GM21786 (cell line): ENCODE results near the gene PKP1.

ENCODE experiments used
- ATAC-seq: cut with Tn5 transposase; IDR thresholded peaks from one replicate; pipeline ENCODE4 v1.9.1; 2021; ENCODE audit not compliant: unreplicated experiment

Gene PKP1

DNA sequence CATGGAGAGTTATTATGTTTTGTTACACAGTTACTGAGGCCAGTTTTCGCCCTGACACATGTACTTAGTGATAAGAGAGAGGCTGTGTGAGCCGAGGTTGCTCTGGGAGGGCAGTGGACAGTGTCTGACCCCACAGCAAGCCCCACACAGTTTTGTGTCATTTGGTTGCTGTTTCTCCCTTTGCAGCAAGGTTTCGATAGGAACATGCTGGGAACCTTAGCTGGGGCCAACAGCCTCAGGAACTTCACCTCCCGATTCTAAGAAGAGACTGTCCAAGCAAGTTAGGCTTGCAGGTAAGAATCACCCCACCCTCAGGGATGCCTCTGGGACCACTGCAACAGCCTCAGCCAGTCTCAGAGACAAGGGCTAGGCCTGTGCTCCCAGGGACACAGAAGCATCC lies 45.3 kb downstream of the PKP1 start:
- no peak for ATAC-seq

DNA sequence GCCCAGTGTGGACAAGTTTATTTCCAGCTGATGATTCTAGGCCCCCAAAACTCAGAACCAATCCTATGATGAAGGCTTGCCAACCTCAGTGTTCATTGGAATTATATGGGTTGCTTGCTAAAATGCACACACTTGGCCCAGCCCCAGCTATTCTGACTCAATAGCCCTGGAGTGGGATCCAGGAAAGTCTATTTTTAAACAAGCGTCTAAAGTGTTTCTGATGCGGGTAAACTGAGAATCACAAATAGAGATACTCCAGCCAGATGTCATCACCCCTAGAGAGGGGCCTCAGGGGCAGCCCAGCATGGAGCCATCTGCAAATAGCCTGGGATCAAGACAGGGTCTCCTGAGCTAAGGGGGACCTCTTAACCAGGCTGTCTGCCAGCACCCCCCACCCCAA lies 46.0 kb downstream of the PKP1 start:
- no peak for ATAC-seq

DNA sequence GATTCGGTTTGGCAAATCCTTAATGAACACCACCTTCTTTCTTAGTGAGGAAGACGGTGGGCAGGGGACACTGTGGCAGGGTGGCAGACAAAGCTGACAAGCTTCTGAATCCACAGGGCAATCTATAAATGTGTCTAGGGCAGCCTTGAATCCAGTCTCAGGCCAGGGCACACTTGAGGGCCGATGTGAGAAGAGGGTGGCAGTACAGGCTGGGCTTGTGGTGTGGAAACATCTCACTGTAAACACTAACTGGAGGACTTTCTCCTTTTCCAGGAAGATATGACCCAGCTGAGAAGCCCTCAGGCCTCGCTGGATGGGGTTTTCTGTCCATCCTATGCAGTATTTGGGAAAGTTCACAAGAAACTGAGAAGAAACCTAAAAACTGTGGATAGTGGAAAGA lies 46.5 kb downstream of the PKP1 start:
- no peak for ATAC-seq

DNA sequence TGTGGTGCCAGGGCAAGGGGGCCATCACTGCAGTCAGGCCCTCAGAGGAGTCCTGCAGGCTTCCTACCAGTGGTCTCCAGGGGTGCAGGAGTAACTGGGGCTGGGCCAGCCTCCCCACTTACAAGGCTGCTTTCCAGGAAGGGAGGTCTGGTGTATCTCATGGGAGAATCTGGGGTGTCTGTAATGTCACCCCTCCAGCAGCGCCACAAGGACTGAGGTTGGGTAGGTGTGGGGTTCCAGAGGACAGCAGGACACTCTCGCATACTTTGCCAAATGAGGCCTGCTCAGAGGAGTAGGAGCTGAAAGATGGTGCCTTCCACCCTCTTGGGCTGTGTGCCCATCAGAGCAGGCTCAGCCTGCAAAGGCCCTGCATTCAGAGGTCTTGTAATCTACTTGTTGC lies 47.2 kb downstream of the PKP1 start:
- ATAC-seq: no peak

DNA sequence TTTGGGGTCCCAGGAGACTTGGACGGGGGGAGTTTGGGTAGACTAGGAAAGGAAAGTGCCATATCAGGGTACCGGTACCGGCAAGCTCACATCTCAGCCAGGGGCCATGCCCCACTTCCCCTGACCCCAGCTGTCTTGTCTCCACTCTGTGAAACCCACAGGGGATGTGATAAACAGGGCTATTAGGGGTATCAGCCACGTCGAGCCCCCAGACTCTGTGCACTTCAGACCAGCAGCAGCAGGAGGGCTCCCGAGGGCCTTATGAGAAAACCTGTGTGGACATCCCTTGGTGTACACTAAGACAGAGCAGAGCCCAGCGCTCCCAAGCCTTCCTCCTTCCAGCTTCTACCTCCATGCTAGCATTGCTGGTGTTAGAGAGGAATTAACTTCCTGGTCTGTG lies 47.9 kb downstream of the PKP1 start:
- no peak for ATAC-seq

DNA sequence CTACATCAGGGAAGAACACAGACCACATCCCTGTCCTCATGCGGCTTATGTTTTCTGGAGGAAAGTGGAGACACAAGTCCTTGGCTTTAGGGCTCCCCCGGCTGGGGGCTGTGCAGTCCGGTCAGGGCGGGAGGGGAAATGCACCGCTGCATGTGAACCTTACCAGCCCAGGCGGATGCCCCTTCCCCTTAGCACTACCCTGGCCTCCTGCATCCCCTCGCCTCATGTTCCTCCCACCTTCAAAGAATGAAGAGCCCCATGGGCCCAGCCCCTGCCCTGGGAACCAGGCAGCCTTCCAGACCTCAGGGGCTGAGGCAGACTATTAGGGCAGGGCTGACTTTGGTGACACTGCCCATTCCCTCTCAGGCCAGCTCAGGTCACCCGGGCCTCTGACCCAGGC lies 48.7 kb downstream of the PKP1 start:
- no peak for ATAC-seq

DNA sequence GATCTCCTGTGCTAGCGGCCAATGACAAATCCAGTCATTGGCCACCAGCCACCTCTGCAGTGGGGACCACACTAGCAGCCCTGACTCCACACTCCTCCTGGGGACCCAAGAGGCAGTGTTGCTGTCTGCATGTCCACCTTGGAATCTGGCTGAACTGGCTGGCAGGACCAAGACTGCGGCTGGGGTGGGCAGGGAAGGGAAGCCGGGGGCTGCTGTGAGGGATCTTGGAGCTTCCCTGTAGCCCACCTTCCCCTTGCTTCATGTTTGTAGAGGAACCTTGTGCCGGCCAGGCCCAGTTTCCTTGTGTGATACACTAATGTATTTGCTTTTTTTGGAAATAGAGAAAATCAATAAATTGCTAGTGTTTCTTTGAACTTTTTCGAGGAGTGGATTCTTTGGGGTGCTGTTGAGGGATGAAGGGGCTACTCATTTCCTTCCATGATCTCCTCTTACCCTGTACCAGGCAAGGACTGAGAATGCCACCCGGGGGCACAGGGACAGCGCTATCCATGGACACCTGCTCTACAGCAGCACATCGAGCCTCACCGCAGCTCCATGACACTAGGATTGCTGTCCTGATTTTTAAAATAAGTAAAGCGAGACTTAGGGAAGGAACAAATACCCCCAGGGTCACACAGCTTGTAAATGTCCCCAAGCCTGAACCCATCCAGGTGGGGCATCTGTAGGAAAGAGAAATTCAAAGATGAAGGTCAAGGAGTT lies 49.5 kb downstream of the PKP1 start:
- ATAC-seq: no peak

DNA sequence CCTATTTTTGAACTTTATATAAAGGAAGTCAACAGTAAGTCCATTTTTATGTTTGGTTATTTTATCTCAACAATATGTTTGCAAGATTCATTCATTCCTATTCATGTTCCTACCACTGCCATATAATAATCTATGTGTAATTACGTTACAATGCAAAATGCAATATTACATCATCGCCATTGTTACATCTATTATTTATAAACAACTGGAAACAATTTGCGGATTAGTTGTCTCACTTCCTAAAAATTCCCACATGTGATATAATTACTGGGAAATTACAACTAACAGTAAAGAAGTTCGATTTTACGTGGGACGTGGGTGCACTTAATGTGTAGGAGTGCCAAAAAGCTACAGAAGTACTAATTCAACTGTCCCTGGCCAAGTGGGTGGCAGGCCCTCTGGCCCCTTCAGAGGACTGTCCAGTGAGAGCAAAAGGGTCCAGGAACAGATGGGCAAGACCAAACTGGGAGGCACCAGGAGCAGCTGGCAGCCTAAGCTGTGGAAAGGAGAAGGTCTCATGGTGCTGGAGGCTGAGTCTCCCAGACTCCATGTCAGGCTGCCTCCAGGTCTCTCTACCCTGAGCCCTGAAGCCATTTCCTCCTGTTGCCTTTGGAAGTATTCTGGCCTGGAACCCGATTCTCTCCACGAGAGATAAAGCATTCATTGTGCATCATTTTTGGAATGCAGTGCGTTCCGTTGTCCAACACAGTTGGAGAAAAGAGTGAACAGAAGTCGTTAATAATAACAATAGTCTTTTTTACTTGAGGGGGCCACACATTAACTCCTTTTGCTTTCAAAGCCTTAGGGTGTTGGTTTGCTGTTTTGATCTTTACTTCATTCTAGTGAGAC lies 51.2 kb downstream of the PKP1 start:
- no peak for ATAC-seq

DNA sequence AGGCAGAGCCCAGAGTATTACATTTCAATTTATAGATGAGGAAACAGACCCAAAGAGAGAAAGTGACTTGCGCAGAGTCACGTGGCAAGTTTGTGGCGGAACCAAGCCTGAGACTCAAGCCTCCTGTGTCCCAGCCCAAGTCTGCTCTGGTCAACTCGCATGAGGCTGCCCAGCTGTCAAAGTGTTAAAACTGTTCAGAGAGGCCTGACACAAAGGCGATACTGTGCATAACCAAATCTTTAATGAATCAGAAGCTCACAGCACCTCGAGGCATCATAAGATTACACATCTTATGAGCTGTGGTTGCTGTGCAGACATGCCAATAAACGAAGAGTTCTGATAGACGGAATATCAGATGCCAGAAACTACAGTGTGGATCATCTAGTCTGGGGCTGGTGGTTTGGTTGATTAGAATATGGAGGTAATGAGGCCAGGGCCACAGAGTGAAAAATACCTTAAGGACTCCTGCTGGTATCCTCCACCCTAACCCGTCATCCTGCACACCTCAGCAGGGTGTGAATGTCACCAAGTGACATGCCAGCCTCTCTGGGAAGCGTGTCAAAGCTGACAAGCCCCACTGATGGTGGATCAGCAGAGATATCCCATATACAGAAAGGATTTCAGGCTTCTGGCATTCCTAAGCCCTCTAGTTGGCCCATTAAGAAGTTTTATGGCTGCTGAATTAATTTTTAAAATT lies 52.0 kb downstream of the PKP1 start:
- no peak for ATAC-seq

DNA sequence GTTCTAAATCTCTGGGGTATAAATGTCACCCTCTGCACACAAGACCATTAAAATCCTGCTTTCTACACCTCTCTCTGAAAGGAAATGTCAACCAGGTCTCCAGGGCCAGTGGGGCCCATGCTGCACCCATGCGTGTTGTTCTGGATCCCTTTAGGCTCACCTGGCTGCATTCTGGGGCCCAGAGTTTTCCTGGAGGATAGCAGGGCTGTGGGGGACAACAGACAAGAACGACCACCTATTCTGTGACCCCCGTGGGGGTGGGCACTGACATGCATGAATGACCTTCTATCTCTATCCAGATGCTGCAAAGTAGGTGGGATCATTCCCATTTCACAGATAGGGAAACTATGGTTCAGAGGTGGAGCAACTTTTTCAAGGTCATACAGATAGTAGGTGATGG lies 52.6 kb downstream of the PKP1 start:
- ATAC-seq: no peak

DNA sequence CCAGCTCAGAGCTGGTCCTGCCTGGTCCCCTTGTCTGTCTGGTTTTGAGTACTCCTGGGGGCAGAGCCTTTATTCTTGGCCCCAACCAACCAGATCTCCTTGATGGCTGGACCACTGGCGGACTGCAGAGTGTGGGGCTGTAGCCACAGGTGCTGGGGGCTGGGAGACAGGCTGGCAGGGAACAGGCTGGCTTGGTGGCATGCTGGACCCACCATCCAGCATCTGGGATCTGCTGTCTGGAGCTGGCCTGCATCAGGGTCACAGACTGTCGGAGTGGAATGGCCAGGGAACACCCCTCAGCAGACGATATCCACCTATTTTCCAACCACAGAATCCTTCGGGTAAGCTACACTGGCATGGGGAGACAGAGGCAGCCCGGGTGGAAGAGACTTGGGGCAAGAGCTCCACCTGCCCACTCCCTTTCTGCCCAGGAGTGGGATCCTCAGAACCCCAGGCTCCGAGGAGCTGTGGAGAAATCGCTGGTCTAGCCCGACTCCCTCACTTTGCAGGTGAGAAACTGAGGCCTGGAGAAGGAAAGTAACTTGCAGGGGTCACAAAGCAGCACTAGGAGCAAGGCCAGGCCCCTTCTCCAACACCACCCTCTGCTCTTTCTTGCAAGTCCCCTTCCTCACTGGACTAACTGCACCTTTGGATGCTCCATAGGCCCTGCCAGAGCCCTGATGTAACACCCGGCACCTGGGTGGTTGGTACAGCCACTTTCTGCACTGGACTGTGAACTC lies 53.6 kb downstream of the PKP1 start:
- no peak for ATAC-seq

DNA sequence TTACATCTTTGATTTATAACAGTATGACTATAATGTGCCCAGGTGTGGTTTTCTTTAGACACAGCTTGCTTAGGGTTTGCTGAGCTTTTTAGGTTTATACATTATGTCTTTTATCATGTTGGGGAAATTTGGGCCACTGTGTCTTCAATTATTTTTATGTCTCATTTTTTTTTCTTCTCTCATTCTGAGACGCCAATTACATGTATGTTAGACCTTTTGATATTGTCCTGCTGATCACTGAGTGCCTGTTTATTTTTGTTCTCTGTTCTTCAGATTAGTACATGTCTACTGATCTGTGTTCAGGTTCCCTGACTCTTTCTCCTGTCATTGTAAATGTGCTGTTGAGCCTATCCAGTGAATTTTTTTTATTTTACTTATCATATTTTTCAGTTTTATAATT lies 58.1 kb downstream of the PKP1 start:
- no peak for ATAC-seq

DNA sequence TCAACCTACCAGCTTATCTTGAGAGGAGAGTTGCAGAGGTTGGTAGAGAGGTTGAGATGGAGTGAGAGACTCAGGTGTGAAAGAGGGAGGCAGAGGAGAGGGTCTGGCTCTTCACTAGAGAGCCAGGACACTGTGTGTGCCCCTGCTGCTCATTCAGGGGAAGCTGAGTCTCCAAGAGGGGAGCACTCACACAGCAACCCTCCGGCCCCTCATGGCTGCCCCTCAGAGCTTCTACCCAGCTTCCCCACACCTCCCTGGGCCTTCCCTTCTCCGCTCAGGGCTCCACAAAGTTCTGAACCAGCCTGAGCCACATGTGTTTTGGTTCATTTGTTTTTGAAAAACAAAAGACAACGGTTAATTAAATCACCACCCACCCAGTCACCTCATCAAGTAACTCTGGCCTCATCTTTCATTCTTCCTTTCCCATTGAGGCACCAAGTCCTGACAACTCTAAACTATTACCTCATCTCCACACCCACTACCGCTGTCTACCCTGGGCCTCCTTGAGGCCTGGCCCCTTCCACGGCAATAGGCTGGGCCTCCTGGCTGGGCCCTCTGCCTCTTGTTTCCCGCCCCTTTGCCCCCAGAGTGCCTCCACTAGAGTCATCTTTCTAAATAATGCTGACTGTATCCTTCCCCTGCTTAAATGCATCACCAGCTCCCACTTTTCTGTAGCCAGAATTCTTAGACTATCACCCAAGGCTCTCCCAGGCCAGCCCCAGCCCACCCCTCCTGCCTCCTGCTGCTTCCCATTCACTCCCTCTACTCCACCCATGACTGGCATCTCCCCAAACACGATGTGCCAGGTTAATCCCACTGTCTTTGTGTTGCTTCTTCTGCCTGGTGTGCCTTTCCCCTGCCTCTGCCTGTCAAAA lies 61.1 kb downstream of the PKP1 start:
- no peak for ATAC-seq

DNA sequence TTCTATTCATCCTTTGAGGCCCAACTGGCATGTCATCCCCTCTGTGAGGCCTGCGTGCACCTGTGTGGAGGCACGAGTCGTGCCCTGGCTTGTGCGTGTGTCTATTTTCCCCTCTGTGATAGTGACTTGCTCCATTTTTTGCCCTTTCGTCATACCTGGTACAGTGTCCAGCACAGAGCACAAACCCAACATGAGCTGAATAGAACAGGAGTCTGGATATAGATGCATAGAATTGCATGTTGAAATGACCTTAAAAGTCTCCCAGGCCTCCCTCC lies 61.7 kb downstream of the PKP1 start:
- no peak for ATAC-seq

DNA sequence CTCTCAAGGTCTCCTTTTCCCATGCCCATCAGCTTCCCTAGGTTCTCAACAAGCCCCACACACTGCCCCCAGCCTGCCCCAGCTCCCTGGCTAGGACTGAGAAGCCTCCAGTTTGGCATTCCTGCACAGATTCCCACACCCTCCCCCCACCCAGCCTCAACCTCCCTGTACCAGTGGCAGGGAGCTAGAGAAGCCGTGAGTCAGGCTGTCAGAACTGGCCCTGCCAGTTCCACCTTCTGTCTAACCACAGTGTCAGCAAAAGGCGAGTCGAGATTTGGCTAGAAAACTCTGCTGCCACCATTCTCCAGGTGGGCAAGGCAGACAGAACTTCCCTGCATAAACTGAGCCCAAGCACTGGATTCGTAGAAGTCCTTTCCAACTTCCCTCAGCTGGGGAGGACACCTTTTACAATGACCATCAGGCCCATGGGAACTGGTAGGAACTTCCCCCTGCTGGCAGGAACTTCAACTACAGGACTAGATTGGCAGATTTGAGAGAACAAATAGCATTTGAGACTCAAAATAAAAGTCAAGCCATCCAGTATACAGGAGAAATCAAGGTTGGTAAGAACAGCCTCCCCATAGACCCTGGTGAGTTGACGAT lies 63.1 kb downstream of the PKP1 start:
- no peak for ATAC-seq

DNA sequence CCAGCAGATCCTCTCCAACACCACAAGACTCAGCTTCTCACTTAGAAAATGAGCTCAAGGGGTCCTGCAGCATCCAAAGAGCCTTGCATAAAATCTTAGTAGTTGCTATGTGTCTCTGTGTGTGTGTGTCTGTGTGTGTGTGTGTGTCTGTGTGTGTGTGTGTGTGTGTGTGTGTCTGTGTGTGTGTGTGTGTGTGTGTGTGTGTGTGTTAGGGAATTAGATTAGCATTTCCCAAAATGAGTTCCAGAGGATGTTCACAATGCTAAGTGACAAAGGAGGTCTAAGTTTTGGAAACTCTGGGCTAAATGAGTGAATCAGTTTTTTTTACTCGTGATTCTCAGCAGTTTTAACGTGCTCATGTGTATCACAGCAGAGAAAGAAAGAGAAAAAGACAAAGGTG lies 63.7 kb downstream of the PKP1 start:
- ATAC-seq: no peak

DNA sequence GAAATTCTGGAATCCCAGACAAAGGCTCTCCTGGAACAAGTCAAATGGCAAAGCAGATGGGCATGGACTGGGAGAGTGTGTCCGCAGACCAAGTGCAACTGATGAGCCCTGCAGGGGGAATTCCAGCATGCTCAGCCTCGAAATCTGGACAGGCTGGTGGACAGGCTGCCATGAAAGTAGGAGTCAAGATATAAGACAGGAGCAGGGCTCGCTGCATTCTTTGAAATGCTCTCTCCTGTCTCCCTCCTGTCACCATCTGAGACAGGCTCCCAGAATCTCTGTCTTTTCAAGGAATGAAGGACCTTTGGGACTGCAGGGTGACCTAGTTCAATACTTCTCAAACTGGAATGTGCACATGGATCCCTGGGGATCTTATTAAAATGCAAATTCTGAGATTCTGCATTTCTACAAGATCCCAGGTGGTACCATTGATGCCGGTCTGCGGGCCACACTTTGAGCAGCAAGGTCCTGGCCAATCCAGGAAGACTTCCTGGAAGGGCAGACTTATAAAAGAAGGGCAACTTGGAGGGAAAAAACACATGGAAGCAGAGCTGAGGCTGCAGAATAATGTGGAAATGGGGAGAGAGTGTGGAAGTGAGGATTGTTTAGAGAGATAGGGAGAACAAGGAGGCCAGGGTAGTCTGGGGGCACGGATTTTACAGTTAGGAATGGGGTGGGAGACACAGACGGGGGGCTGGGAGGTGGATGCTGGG lies 64.3 kb downstream of the PKP1 start:
- ATAC-seq: no peak

DNA sequence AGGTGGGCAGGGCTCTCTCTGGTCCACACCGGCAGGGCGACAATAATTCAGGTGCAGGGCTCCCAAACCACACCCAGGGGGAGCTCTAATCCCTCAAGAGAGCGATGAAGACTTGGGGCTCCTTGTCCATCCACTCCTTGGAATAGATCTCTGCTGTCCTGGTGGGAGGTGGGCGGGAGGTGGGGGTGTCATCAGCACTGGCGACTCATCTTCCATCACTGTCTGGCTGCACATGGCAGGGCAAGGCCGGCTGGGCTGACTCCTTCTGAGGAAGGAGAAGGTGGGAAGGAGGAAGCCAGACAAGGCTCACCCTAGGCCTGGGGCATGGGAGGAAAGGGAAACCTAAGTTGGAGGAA lies 64.9 kb downstream of the PKP1 start:
- ATAC-seq: no peak

DNA sequence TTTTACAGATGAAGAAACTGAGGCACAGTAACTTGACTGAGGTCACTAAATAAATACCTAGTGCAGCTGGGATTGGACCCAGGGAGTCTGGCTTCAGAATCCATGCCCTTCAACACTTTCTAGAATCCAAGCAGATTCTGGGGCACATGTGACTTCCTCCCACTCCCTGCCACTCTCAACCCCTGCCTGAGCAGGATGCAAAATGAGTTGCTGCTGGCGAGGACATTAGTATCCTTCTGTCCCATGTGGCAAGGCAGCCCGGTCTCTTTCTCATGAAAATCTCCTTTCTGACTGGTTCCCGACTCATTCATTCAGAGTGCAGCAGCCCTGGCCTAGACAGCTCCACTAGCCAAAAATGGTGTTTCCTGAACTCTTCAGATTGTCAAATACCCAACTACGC lies 65.8 kb downstream of the PKP1 start:
- no peak for ATAC-seq

DNA sequence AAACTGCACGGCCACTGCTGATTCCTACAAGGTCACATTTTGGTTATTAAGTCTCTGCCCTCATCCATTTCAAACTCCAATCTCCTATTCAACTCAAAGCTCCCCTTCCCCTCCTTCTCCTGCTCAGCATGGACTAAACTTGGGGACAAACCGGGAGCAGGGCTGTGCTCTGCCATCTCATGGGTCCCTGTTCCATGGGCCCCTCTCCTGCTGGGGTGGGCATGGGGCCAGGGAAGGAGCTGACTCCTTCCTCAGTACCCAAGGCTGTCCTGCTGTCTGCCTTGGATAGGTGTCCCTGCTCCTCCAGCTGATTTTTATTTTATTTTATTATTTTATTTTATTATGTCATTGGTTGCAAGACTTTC lies 67.0 kb downstream of the PKP1 start:
- no peak for ATAC-seq
